K562 (cell line): ENCODE data around the gene TAS2R20. TPM values are rescaled to one million over a fixed set of nuclear protein-coding genes. Genes with fewer than 3 reads are reported as not detected.

ENCODE experiments used
- ATAC-seq: fragments of 200-7000 bp; cut with Tn5 transposase; 3 replicates; pipeline ENCODE4 v1.9.1; 2020; ENCODE audit warnings: moderate library complexity
- BruUV-seq: library from RNA; stranded (reverse); fragments of 400-500 nt; replicated peaks from 2 replicates; lab custom pipeline; 2021; lab: Mats Ljungman, UMichigan
- CTCF ChIA-PET: fragments of 300-600 bp; formaldehyde crosslinking; extraction: SDS; loops from one replicate; lab custom pipeline; 2021; ENCODE audit warnings: low intra/inter-chr PET ratio; lab: Yijun Ruan, JAX
- POLR2A ChIA-PET: fragments of 300-600, 350-650 bp; sonication (Branson Sonifier 250); formaldehyde crosslinking; extraction: SDS; loops from one replicate; lab custom pipeline; 2021; ENCODE audit warnings: antibody characterized with exemption, inconsistent platforms; lab: Yijun Ruan, JAX
- DNase-seq, 4 experiments: peaks; one replicate each; pipeline versions ENCODE4 v3.0.0 to v3.0.0-alpha.2; 2011 to 2018; ENCODE audit warnings: low spot score in 3 of 4, mixed read lengths in 3 of 4; ENCODE audit errors: extremely low read depth in 1 of 4
- FAIRE-seq: peaks from 2 replicates; lab custom pipeline; 2011; peaks lifted over from hg19 to GRCh38; lab: Jason Lieb, UNC
- H2AFZ ChIP-seq: 2 replicates; pipeline ENCODE4 v1.6.0; 2011; ENCODE audit warnings: low read depth, low read length, control low read depth, inconsistent platforms
- H3K27ac ChIP-seq: fragments of 200-600 bp; 3 replicates; pipeline ENCODE4 v1.8.0; 2011; ENCODE audit warnings: low read depth, mild to moderate bottlenecking, control low read depth, inconsistent platforms, low read length, moderate library complexity, mixed read lengths; ENCODE audit errors: extremely low read depth
- H3K27me3 ChIP-seq, 2 experiments: fragments of 300-600 bp in 1 of 2; 2 replicates in 1 of 2; 3 replicates in 1 of 2; pipeline versions ENCODE4 v1.6.0 to v1.8.0; 2011; ENCODE audit warnings: inconsistent platforms in 2 of 2, low read length in 2 of 2, mild to moderate bottlenecking in 1 of 2, mixed read lengths in 1 of 2, moderate library complexity in 1 of 2; ENCODE audit not compliant: control insufficient read depth in 2 of 2, insufficient read depth in 2 of 2
- H3K36me3 ChIP-seq: fragments of 300-600 bp; 3 replicates; pipeline ENCODE4 v1.8.0; 2011; ENCODE audit warnings: mild to moderate bottlenecking, low read length, inconsistent platforms; ENCODE audit not compliant: control insufficient read depth, insufficient read depth
- H3K4me1 ChIP-seq, 2 experiments: fragments of 200-600 bp in 1 of 2; replicated peaks in 1 of 2; 2 replicates in 1 of 2; 3 replicates in 1 of 2; pipeline versions ENCODE4 v1.5.1 to v1.8.0; 2011; ENCODE audit warnings: inconsistent platforms in 2 of 2, low read length in 2 of 2, mild to moderate bottlenecking in 1 of 2, mixed read lengths in 1 of 2, moderate library complexity in 1 of 2; ENCODE audit not compliant: control insufficient read depth in 2 of 2, insufficient read depth in 2 of 2
- H3K4me2 ChIP-seq: 2 replicates; pipeline ENCODE4 v1.6.1; 2011; ENCODE audit warnings: low read length, control low read depth, inconsistent platforms, mixed read lengths; ENCODE audit not compliant: insufficient read depth
- H3K4me3 ChIP-seq: fragments of 200-600 bp; sonication (generic), shearing (Covaris generic); 2 replicates; pipeline ENCODE4 v1.5.1; 2016; ENCODE audit warnings: control low read depth, inconsistent platforms
- H3K79me2 ChIP-seq: fragments of 200-600 bp; 3 replicates; pipeline ENCODE4 v1.8.0; 2011; ENCODE audit warnings: low read length, inconsistent platforms; ENCODE audit not compliant: control insufficient read depth, insufficient read depth
- H3K9ac ChIP-seq, 2 experiments: 2 replicates each; pipeline versions ENCODE4 v1.6.0 to v1.6.1; 2011; ENCODE audit warnings: low read depth in 2 of 2, low read length in 2 of 2, control low read depth in 1 of 2, inconsistent platforms in 1 of 2, mild to moderate bottlenecking in 1 of 2, mixed read lengths in 1 of 2; ENCODE audit not compliant: insufficient read depth in 1 of 2
- H3K9me1 ChIP-seq: one replicate; pipeline ENCODE4 v1.6.0; 2011; ENCODE audit warnings: inconsistent platforms, mild to moderate bottlenecking, low read length, moderate library complexity; ENCODE audit not compliant: control insufficient read depth, insufficient read depth
- H3K9me3 ChIP-seq: replicated peaks from 2 replicates; pipeline ENCODE4 v1.5.1; 2011; ENCODE audit warnings: low read depth, low read length, inconsistent platforms; ENCODE audit not compliant: control insufficient read depth, insufficient read depth
- H4K20me1 ChIP-seq: replicated peaks from 2 replicates; pipeline ENCODE4 v1.6.1; 2011; ENCODE audit warnings: low read length, inconsistent platforms, mixed read lengths; ENCODE audit not compliant: control insufficient read depth, insufficient read depth
- CBX5 ChIP-seq: IDR thresholded peaks from 2 replicates; pipeline ENCODE4 v1.6.1; 2014; ENCODE audit warnings: low read depth, borderline replicate concordance
- DDX20 ChIP-seq: fragments of 450-650 bp; IDR thresholded peaks from 2 replicates; pipeline ENCODE4 v1.6.1; 2016; ENCODE audit warnings: missing genetic modification characterization, low read depth, mild to moderate bottlenecking, missing compliant biosample characterization, moderate library complexity
- DPF2 ChIP-seq: fragments of 450-650 bp; IDR thresholded peaks from 2 replicates; pipeline ENCODE4 v1.6.1; 2016
- IFI16 ChIP-seq: fragments of 250-450 bp; sonication (Bioruptor Pico); IDR thresholded peaks from 2 replicates; pipeline ENCODE4 v2.1.2; 2022; ENCODE audit warnings: mild to moderate bottlenecking, inconsistent platforms
- MAZ ChIP-seq, 2 experiments: fragments of 450-650 bp in 1 of 2; sonication (generic) in 1 of 2; formaldehyde crosslinking; IDR thresholded peaks in 1 of 2; conservative IDR thresholded peaks in 1 of 2; 2 replicates each; pipeline versions ENCODE4 v1.4.0 to v1.5.0; 2020; ENCODE audit warnings: mild to moderate bottlenecking in 1 of 2, missing genetic modification reagents in 1 of 2
- NCOR1 ChIP-seq: fragments of 450-650 bp; IDR thresholded peaks from 2 replicates; pipeline ENCODE4 v1.6.1; 2016; ENCODE audit warnings: mild to moderate bottlenecking, moderate library complexity
- SMAD1 ChIP-seq: fragments of 150-350 bp; IDR thresholded peaks from 2 replicates; pipeline ENCODE4 v1.6.1; 2014; ENCODE audit warnings: low read length, low read depth; ENCODE audit not compliant: partially characterized antibody
- SP1 ChIP-seq: sonication (generic); formaldehyde crosslinking; IDR thresholded peaks from 2 replicates; pipeline ENCODE4 v1.8.1; 2022; ENCODE audit warnings: mild to moderate bottlenecking, missing genetic modification reagents
- TAF7 ChIP-seq: fragments of 450-650 bp; IDR thresholded peaks from 2 replicates; pipeline ENCODE4 v1.6.1; 2016; ENCODE audit warnings: missing genetic modification characterization, missing compliant biosample characterization
- ZBTB8A ChIP-seq: fragments of 450-650 bp; IDR thresholded peaks from 2 replicates; pipeline ENCODE4 v1.6.1; 2018; ENCODE audit warnings: mild to moderate bottlenecking, moderate library complexity; ENCODE audit not compliant: partially characterized antibody
- in situ Hi-C: fragments of 300-500 bp; cut with MboI; formaldehyde crosslinking; loops from 4 replicates; pipeline ENCODE4 v1.15.0; 2018; ENCODE audit warnings: inconsistent platforms, mixed read lengths
- intact Hi-C: fragments of 100-400 bp; cut with micrococcal nuclease; formaldehyde crosslinking; loops from 2 replicates; pipeline ENCODE4 v1.14.2; 2022
- polyA plus RNA-seq, 8 experiments: library from polyadenylated mRNA; depleted of rRNA in 4 of 8; stranded (reverse) in 5 of 8; unstranded in 3 of 8; fragments of >200 nt; fragmentation: Nextera tagmentation in 2 of 8; fragmentation: Illumina TruSeq in 1 of 8; extraction: Ambion mirVana in 2 of 8; extraction: Trizol in 1 of 8; gene quantifications; 2 replicates each; pipeline versions ENCODE4 v1.2.1 to v1.2.3, GENCODE V29; 2011 to 2014; ENCODE audit warnings: inconsistent platforms in 1 of 8, missing spikeins in 1 of 8
- total RNA-seq, 7 experiments: library from RNA; depleted of rRNA in 6 of 7; stranded (reverse); fragments of >200 nt in 6 of 7; fragmentation: Illumina TruSeq in 2 of 7; extraction: Trizol in 2 of 7; gene quantifications; 2 replicates each; pipeline versions ENCODE4 v1.2.1 to v1.2.3, GENCODE V29; 2011 to 2021; ENCODE audit warnings: low replicate concordance in 1 of 7
- TF ChIP-seq, protein P1 (sequence below): sonication (generic); formaldehyde crosslinking; IDR thresholded peaks from 2 replicates; pipeline ENCODE4 v1.8.1; 2023; ENCODE audit warnings: mild to moderate bottlenecking, missing genetic modification reagents
- TF ChIP-seq, protein P2 (sequence below), 3 experiments: IDR thresholded peaks in 2 of 3; conservative IDR thresholded peaks in 1 of 3; 2 replicates each; pipeline ENCODE4 v1.5.1; 2011 to 2012; ENCODE audit warnings: low read length in 3 of 3, mild to moderate bottlenecking in 3 of 3, control low read depth in 2 of 3, improper control_type of control experiment in 1 of 3, inconsistent platforms in 1 of 3, low read depth in 1 of 3, mixed read lengths in 1 of 3, moderate library complexity in 1 of 3; ENCODE audit not compliant: insufficient read depth in 2 of 3
- TF ChIP-seq, protein P3 (sequence below): fragments of 250-450 bp; sonication (Bioruptor Pico); IDR thresholded peaks from 2 replicates; pipeline ENCODE4 v1.8.0; 2022; ENCODE audit warnings: inconsistent platforms

TAS2R20 gene
- total and polyA plus RNA-seq, 9 of the 15 experiments (the other 6 are each of a cell fraction or from before 2014, with no cell fraction given) = 0.07 to 2.3 (median 0.77) TPM

- no peak for ATAC-seq
- in situ Hi-C loops (no loop called here), intact Hi-C loops (no loop called here)
- Histone ChIP-seq H3K27ac (no peak overlapping the region), H3K9me3 (no peaks in the 10 kb centered on the region), H3K4me3 (no peak overlapping the region), H2AFZ (no peak overlapping the region), H3K36me3 (no peaks in the 10 kb centered on the region), H3K9ac (no peak overlapping the region), H3K27me3 (no peaks in the 10 kb centered on the region), H3K79me2 (no peaks in the 10 kb centered on the region; the same call in 2 of the 3 replicates), H3K4me1 (no peaks in the 10 kb centered on the region; a peak in 1 of 5 replicates), H3K9me1 (no peaks in the 10 kb centered on the region), H3K4me2 (no peak overlapping the region), H4K20me1 (no peaks in the 10 kb centered on the region)
- no TSS peak for BruUV-seq
- ChIA-PET POLR2A (no interaction called here), CTCF (no interaction called here)
- DNase-seq = no peak
- FAIRE-seq = no peak
- no peak for TF ChIP-seq CBX5
- no peak for TF ChIP-seq DDX20 (tag)
- TF ChIP-seq, protein P1, sequence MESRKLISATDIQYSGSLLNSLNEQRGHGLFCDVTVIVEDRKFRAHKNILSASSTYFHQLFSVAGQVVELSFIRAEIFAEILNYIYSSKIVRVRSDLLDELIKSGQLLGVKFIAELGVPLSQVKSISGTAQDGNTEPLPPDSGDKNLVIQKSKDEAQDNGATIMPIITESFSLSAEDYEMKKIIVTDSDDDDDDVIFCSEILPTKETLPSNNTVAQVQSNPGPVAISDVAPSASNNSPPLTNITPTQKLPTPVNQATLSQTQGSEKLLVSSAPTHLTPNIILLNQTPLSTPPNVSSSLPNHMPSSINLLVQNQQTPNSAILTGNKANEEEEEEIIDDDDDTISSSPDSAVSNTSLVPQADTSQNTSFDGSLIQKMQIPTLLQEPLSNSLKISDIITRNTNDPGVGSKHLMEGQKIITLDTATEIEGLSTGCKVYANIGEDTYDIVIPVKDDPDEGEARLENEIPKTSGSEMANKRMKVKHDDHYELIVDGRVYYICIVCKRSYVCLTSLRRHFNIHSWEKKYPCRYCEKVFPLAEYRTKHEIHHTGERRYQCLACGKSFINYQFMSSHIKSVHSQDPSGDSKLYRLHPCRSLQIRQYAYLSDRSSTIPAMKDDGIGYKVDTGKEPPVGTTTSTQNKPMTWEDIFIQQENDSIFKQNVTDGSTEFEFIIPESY (CRISPR knock-in tag) = no peak
- TF ChIP-seq DPF2 = no peak
- TF ChIP-seq, protein P2, sequence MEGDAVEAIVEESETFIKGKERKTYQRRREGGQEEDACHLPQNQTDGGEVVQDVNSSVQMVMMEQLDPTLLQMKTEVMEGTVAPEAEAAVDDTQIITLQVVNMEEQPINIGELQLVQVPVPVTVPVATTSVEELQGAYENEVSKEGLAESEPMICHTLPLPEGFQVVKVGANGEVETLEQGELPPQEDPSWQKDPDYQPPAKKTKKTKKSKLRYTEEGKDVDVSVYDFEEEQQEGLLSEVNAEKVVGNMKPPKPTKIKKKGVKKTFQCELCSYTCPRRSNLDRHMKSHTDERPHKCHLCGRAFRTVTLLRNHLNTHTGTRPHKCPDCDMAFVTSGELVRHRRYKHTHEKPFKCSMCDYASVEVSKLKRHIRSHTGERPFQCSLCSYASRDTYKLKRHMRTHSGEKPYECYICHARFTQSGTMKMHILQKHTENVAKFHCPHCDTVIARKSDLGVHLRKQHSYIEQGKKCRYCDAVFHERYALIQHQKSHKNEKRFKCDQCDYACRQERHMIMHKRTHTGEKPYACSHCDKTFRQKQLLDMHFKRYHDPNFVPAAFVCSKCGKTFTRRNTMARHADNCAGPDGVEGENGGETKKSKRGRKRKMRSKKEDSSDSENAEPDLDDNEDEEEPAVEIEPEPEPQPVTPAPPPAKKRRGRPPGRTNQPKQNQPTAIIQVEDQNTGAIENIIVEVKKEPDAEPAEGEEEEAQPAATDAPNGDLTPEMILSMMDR (IDR thresholded peaks at IDR 0.05 in 2 of 3, conservative IDR thresholded peaks at IDR 0.05 in 1 of 3; ENCODE audit: insufficient read depth in 2 of 3, low read depth in 1 of 3, low read length in 3 of 3) = no peak
- no peak for TF ChIP-seq ZBTB8A
- TF ChIP-seq IFI16 (CRISPR knock-in tag) = no peak
- TF ChIP-seq, protein P3, sequence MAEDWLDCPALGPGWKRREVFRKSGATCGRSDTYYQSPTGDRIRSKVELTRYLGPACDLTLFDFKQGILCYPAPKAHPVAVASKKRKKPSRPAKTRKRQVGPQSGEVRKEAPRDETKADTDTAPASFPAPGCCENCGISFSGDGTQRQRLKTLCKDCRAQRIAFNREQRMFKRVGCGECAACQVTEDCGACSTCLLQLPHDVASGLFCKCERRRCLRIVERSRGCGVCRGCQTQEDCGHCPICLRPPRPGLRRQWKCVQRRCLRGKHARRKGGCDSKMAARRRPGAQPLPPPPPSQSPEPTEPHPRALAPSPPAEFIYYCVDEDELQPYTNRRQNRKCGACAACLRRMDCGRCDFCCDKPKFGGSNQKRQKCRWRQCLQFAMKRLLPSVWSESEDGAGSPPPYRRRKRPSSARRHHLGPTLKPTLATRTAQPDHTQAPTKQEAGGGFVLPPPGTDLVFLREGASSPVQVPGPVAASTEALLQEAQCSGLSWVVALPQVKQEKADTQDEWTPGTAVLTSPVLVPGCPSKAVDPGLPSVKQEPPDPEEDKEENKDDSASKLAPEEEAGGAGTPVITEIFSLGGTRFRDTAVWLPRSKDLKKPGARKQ (CRISPR knock-in tag) = no peak
- TF ChIP-seq SP1 (CRISPR knock-in tag) = no peak
- TF ChIP-seq TAF7 (tag) = no peak
- no peak for TF ChIP-seq SMAD1
- TF ChIP-seq MAZ (CRISPR knock-in tag; conservative IDR thresholded peaks at IDR 0.05 in 1 of 2, IDR thresholded peaks at IDR 0.05 in 1 of 2) = no peak
- no peak for TF ChIP-seq NCOR1
Measured at GRCh38 chr12:10966314-10966713, 31.8 kb downstream of the TAS2R20 start.
